ENCODE data around the gene NRCAM. TPM values are rescaled to one million over a fixed set of nuclear protein-coding genes. Genes with fewer than 3 reads are reported as not detected.

The NRCAM gene
- total RNA-seq, 1 experiment from 2014 or later, result 2.7 TPM

DNA sequence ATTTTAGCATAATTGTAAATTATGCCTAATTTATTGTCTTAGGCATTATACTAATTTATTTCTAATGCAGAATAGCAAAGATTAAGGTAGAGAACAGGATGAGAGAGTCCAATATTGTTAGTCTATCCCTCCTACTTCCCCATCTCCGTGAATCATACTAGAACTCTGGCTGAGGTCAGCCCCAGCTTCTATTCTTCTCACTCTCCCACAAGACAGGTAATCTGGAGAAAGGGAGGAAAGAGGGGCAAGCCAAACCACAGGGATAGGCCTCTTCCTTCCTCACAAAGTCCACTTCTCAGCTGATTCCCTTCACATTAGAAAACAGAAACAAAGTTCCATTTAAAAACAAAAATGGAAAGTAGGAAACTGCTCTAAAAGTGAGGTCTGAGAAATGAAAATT is 208.6 kb downstream of the NRCAM start:
- Mint-ChIP-seq H3K4me3 (no peak overlapping the region), H3K36me3 (no peaks in the 10 kb centered on the region), H3K27ac (no peak overlapping the region), H3K27me3 (ENCODE audit: low read depth) (no peaks in the 10 kb centered on the region), H3K9me3 (peaks cover 13% of the 10 kb centered on the region), H3K4me1 (peaks cover 10% of the 10 kb centered on the region)
- no peak for TF ChIP-seq HMGXB4 (CRISPR knock-in tag; IDR thresholded peaks at IDR 0.05)
- TF ChIP-seq ATF6 (CRISPR knock-in tag; IDR thresholded peaks at IDR 0.05), result no peak
- no peak for TF ChIP-seq ZNF263 (CRISPR knock-in tag; IDR thresholded peaks at IDR 0.05; ENCODE audit: low read depth)
- no peak for TF ChIP-seq EMX1 (CRISPR knock-in tag; IDR thresholded peaks at IDR 0.05)
- no peak for TF ChIP-seq NR1H2 (CRISPR knock-in tag; IDR thresholded peaks at IDR 0.05)
- TF ChIP-seq ZMAT4 (CRISPR knock-in tag; IDR thresholded peaks at IDR 0.05), result no peak
- no peak for TF ChIP-seq FOXP1 (CRISPR knock-in tag; IDR thresholded peaks at IDR 0.05; ENCODE audit: borderline replicate concordance)
- no peak for TF ChIP-seq CBFB (CRISPR knock-in tag; IDR thresholded peaks at IDR 0.05; ENCODE audit: low read depth)
- TF ChIP-seq, protein P1, sequence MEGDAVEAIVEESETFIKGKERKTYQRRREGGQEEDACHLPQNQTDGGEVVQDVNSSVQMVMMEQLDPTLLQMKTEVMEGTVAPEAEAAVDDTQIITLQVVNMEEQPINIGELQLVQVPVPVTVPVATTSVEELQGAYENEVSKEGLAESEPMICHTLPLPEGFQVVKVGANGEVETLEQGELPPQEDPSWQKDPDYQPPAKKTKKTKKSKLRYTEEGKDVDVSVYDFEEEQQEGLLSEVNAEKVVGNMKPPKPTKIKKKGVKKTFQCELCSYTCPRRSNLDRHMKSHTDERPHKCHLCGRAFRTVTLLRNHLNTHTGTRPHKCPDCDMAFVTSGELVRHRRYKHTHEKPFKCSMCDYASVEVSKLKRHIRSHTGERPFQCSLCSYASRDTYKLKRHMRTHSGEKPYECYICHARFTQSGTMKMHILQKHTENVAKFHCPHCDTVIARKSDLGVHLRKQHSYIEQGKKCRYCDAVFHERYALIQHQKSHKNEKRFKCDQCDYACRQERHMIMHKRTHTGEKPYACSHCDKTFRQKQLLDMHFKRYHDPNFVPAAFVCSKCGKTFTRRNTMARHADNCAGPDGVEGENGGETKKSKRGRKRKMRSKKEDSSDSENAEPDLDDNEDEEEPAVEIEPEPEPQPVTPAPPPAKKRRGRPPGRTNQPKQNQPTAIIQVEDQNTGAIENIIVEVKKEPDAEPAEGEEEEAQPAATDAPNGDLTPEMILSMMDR (IDR thresholded peaks at IDR 0.05), result no peak
- TF ChIP-seq, protein P2, sequence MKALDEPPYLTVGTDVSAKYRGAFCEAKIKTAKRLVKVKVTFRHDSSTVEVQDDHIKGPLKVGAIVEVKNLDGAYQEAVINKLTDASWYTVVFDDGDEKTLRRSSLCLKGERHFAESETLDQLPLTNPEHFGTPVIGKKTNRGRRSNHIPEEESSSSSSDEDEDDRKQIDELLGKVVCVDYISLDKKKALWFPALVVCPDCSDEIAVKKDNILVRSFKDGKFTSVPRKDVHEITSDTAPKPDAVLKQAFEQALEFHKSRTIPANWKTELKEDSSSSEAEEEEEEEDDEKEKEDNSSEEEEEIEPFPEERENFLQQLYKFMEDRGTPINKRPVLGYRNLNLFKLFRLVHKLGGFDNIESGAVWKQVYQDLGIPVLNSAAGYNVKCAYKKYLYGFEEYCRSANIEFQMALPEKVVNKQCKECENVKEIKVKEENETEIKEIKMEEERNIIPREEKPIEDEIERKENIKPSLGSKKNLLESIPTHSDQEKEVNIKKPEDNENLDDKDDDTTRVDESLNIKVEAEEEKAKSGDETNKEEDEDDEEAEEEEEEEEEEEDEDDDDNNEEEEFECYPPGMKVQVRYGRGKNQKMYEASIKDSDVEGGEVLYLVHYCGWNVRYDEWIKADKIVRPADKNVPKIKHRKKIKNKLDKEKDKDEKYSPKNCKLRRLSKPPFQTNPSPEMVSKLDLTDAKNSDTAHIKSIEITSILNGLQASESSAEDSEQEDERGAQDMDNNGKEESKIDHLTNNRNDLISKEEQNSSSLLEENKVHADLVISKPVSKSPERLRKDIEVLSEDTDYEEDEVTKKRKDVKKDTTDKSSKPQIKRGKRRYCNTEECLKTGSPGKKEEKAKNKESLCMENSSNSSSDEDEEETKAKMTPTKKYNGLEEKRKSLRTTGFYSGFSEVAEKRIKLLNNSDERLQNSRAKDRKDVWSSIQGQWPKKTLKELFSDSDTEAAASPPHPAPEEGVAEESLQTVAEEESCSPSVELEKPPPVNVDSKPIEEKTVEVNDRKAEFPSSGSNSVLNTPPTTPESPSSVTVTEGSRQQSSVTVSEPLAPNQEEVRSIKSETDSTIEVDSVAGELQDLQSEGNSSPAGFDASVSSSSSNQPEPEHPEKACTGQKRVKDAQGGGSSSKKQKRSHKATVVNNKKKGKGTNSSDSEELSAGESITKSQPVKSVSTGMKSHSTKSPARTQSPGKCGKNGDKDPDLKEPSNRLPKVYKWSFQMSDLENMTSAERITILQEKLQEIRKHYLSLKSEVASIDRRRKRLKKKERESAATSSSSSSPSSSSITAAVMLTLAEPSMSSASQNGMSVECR (CRISPR knock-in tag; IDR thresholded peaks at IDR 0.05; ENCODE audit: borderline replicate concordance), result no peak
- no peak for TF ChIP-seq CREB1 (CRISPR knock-in tag; IDR thresholded peaks at IDR 0.05)
- no peak for TF ChIP-seq NFE2L1 (CRISPR knock-in tag; IDR thresholded peaks at IDR 0.05)
- DNase-seq (ENCODE audit: low spot score) (no peak), ATAC-seq (no peak)
- ChIA-PET POLR2A (no interaction called here), CTCF (no interaction called here)

GRCh38 chr7:108246227-108246837 is 209.9 kb downstream of the NRCAM start:
- DNase-seq (ENCODE audit: low spot score), result no peak
- TF ChIP-seq NFE2L1 (CRISPR knock-in tag; IDR thresholded peaks at IDR 0.05) (peak; percentile 61; the same call in 1 of the 2 replicates), FOXP1 (CRISPR knock-in tag; IDR thresholded peaks at IDR 0.05; ENCODE audit: borderline replicate concordance) (no peak), NFYB (CRISPR knock-in tag; conservative IDR thresholded peaks at IDR 0.05; ENCODE audit: low read depth) (no peak)
- Mint-ChIP-seq H3K36me3 (no peaks in the 10 kb centered on the region), H3K27ac (no peak overlapping the region), H3K4me3 (no peak overlapping the region), H3K27me3 (ENCODE audit: low read depth) (no peaks in the 10 kb centered on the region), H3K9me3 (peaks cover 12% of the 10 kb centered on the region), H3K4me1 (peaks cover 10% of the 10 kb centered on the region)
- POLR2A ChIA-PET, result no interaction called here
- ATAC-seq, result peak; percentile 61
- CTCF ChIA-PET, result no interaction called here
